GM23338 (cell line): ENCODE results near the gene CRYAB. TPM values are rescaled to one million over a fixed set of nuclear protein-coding genes. Genes with fewer than 3 reads are reported as not detected.

Experiments used
- CTCF ChIP-seq, 2 experiments: fragments of 200-600 bp in 1 of 2; sonication (generic) in 1 of 2; conservative IDR thresholded peaks; 2 replicates each; pipeline versions ENCODE4 v1.5.1 to v1.6.1; 2016 to 2017; ENCODE audit warnings: antibody characterized with exemption in 2 of 2, low read depth in 2 of 2, mild to moderate bottlenecking in 2 of 2, moderate library complexity in 1 of 2
- ETS1 ChIP-seq: IDR thresholded peaks from 2 replicates; pipeline ENCODE4 v1.6.1; 2016; ENCODE audit warnings: antibody characterized with exemption
- EZH2 ChIP-seq: fragments of 200-600 bp; sonication (generic); IDR thresholded peaks from one replicate; pipeline ENCODE4 v1.8.0; 2017; ENCODE audit warnings: antibody characterized with exemption, mild to moderate bottlenecking, low read depth; ENCODE audit not compliant: unreplicated experiment
- EZH2phosphoT487 ChIP-seq: fragments of 200-600 bp; sonication (generic); IDR thresholded peaks from one replicate; pipeline ENCODE4 v1.8.1; 2018; ENCODE audit warnings: antibody characterized with exemption; ENCODE audit not compliant: unreplicated experiment
- JUNB ChIP-seq: IDR thresholded peaks from one replicate; pipeline ENCODE4 v1.6.1; 2016; ENCODE audit warnings: antibody characterized with exemption; ENCODE audit not compliant: unreplicated experiment
- POLR2AphosphoS5 ChIP-seq: IDR thresholded peaks from 2 replicates; pipeline ENCODE4 v1.6.1; 2016; ENCODE audit warnings: antibody characterized with exemption, low read depth
- STAT1 ChIP-seq: IDR thresholded peaks from one replicate; pipeline ENCODE4 v1.6.1; 2016; ENCODE audit warnings: antibody characterized with exemption; ENCODE audit not compliant: unreplicated experiment
- ZNF114 ChIP-seq: fragments of 250-450 bp; sonication (Bioruptor Pico); IDR thresholded peaks from 2 replicates; pipeline ENCODE4 v1.5.0; 2020; ENCODE audit warnings: mild to moderate bottlenecking, moderate library complexity
- ZNF462 ChIP-seq: fragments of 250-450 bp; sonication (Bioruptor Pico); IDR thresholded peaks from 2 replicates; pipeline ENCODE4 v1.5.0; 2020; ENCODE audit warnings: mild to moderate bottlenecking, moderate library complexity
- polyA plus RNA-seq: library from polyadenylated mRNA; unstranded; fragments of >200 nt; fragmentation: Nextera tagmentation; extraction: Ambion mirVana; gene quantifications from 2 replicates; pipeline ENCODE4 v1.2.1, GENCODE V29; 2016
- total RNA-seq: library from RNA; depleted of rRNA; stranded (reverse); fragments of >200 nt; shearing (Covaris generic); gene quantifications from 2 replicates; pipeline ENCODE4 v1.2.3, GENCODE V29; 2014

CRYAB gene
- total and polyA plus RNA-seq, 2 experiments from 2014 or later = 6.1 to 9.6 TPM

- TF ChIP-seq ZNF462 (CRISPR knock-in tag) (no peak), ZNF114 (CRISPR knock-in tag) (no peak), CTCF (conservative IDR thresholded peaks at IDR 0.05; ENCODE audit: low read depth in 2 of 2) (no peak), JUNB (no peak), EZH2phosphoT487 (no peak), ETS1 (no peak), STAT1 (no peak), POLR2AphosphoS5 (no peak), EZH2 (no peak)
Measured at GRCh38 chr11:111870113-111870512, 41.5 kb downstream of the CRYAB start (continued).
